ENCODE measurements around the gene SRGAP1.

SRGAP1 gene

DNA sequence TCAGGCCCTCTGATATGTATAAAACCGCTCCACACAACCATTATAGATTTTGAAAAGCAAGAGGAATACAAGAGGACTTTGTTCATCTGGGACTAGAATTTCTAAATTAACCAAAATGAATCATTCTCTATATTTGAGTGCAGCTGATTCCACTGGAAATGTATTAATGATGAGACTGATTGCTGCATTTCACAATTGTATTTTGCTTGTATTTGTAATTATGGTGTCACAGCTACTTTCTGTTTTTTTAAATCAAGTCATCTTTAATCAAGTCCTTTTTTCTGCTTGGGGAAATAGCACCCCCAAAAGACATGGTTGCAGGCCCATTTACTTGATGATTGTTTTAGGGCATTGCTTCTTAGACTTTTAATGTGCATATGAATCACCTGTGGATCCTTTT lies 215.2 kb downstream of the SRGAP1 start:
- Histone ChIP-seq H3K9me3 (ENCODE audit: insufficient read depth, low read length, severe bottlenecking) (no peaks in the 10 kb centered on the region), H3K27ac (ENCODE audit: low read length) (no peak overlapping the region), H3K36me3 (ENCODE audit: insufficient read depth, low read length) (no peaks in the 10 kb centered on the region), H3K4me2 (ENCODE audit: insufficient read depth, low read length) (no peak overlapping the region), H3K27me3 (ENCODE audit: insufficient read depth, low read length, poor library complexity) (peaks cover 11% of the 10 kb centered on the region), H3K9ac (ENCODE audit: low read depth, low read length) (no peak overlapping the region), H3K79me2 (ENCODE audit: insufficient read depth, low read length) (no peaks in the 10 kb centered on the region), H4K20me1 (ENCODE audit: insufficient read depth, low read length) (no peaks in the 10 kb centered on the region), H2AFZ (ENCODE audit: low read depth, low read length) (no peak overlapping the region), H3K4me1 (ENCODE audit: insufficient read depth, low read length) (no peaks in the 10 kb centered on the region), H3K4me3 (ENCODE audit: low read depth in 1 of 2, low read length in 2 of 2) (no peak overlapping the region)
- ATAC-seq (ENCODE audit: insufficient read depth, low read depth): no peak
- TF ChIP-seq, protein P1, sequence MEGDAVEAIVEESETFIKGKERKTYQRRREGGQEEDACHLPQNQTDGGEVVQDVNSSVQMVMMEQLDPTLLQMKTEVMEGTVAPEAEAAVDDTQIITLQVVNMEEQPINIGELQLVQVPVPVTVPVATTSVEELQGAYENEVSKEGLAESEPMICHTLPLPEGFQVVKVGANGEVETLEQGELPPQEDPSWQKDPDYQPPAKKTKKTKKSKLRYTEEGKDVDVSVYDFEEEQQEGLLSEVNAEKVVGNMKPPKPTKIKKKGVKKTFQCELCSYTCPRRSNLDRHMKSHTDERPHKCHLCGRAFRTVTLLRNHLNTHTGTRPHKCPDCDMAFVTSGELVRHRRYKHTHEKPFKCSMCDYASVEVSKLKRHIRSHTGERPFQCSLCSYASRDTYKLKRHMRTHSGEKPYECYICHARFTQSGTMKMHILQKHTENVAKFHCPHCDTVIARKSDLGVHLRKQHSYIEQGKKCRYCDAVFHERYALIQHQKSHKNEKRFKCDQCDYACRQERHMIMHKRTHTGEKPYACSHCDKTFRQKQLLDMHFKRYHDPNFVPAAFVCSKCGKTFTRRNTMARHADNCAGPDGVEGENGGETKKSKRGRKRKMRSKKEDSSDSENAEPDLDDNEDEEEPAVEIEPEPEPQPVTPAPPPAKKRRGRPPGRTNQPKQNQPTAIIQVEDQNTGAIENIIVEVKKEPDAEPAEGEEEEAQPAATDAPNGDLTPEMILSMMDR (IDR thresholded peaks at IDR 0.05; ENCODE audit: borderline replicate concordance, extremely low read depth, low read length, poor library complexity, severe bottlenecking): no peak
- no peak for TF ChIP-seq EZH2 (IDR thresholded peaks at IDR 0.05; ENCODE audit: borderline replicate concordance, low read depth, low read length, severe bottlenecking)
- DNase-seq: no peak

DNA sequence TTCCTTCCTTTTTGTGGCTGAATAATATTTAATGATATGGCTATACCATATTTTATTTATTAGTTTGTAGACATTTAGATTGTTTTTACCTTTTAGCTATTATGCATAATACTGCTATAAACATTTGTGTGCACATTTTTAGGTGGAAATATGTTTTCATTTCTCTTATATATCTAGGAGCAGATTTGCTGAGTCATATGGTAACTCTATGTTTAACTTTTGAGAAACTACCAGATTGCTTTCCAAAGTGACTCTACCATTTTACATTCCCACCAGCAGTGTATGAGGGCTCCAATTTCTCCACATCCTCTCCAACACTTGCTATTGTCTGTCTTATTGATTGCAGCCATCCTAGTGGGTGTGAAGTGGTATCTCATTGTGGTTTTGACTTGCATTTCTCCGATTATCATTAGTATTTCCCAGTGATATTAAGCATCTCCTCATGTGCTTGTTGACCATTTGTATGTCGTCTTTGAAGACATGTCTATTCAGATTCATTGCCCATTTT lies 217.4 kb downstream of the SRGAP1 start:
- Histone ChIP-seq H3K4me2 (ENCODE audit: insufficient read depth, low read length) (no peak overlapping the region), H3K4me1 (ENCODE audit: insufficient read depth, low read length) (no peaks in the 10 kb centered on the region), H3K9me3 (ENCODE audit: insufficient read depth, low read length, severe bottlenecking) (no peaks in the 10 kb centered on the region), H3K9ac (ENCODE audit: low read depth, low read length) (no peak overlapping the region), H3K36me3 (ENCODE audit: insufficient read depth, low read length) (no peaks in the 10 kb centered on the region), H2AFZ (ENCODE audit: low read depth, low read length) (no peak overlapping the region), H3K4me3 (ENCODE audit: low read depth in 1 of 2, low read length in 2 of 2) (no peak overlapping the region), H3K27me3 (ENCODE audit: insufficient read depth, low read length, poor library complexity) (peaks cover 8% of the 10 kb centered on the region), H3K79me2 (ENCODE audit: insufficient read depth, low read length) (no peaks in the 10 kb centered on the region), H4K20me1 (ENCODE audit: insufficient read depth, low read length) (no peaks in the 10 kb centered on the region), H3K27ac (ENCODE audit: low read length) (no peak overlapping the region)
- TF ChIP-seq, protein P1 (IDR thresholded peaks at IDR 0.05; ENCODE audit: borderline replicate concordance, extremely low read depth, low read length, poor library complexity, severe bottlenecking): no peak
- no peak for TF ChIP-seq EZH2 (IDR thresholded peaks at IDR 0.05; ENCODE audit: borderline replicate concordance, low read depth, low read length, severe bottlenecking)
- ATAC-seq (ENCODE audit: insufficient read depth, low read depth): no peak
- no peak for DNase-seq

DNA sequence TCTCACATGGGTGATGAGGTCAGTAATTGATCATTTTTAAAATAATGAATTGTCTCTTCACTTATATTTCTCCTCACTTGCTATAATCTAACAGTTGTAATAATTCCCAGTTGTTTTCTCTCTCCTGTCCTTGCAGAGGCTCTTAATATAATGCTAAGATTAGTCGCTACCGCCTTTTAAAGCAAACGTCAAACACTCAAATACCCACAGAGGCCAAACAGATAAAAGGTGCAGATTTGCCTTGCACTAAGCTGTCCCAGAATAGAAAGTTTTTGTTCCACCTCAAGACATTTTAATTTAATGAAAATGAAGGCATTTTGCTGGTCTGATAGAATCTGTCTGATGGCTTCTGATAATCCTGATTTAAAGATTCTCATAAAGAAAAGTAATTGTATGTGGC lies 218.6 kb downstream of the SRGAP1 start:
- H2AFZ ChIP-seq (ENCODE audit: low read depth, low read length): no peak overlapping the region
- ATAC-seq (ENCODE audit: insufficient read depth, low read depth) (no peak), DNase-seq (no peak)
- H3K4me1 ChIP-seq (ENCODE audit: insufficient read depth, low read length): no peaks in the 10 kb centered on the region
- no peaks in the 10 kb centered on the region for H3K9me3 ChIP-seq (ENCODE audit: insufficient read depth, low read length, severe bottlenecking)
- H3K9ac ChIP-seq (ENCODE audit: low read depth, low read length): no peak overlapping the region
- H3K4me3 ChIP-seq (ENCODE audit: low read depth in 1 of 2, low read length in 2 of 2): no peak overlapping the region
- H3K79me2 ChIP-seq (ENCODE audit: insufficient read depth, low read length): no peaks in the 10 kb centered on the region
- peaks cover 6% of the 10 kb centered on the region for H3K27me3 ChIP-seq (ENCODE audit: insufficient read depth, low read length, poor library complexity)
- no peak overlapping the region for H3K27ac ChIP-seq (ENCODE audit: low read length)
- H4K20me1 ChIP-seq (ENCODE audit: insufficient read depth, low read length): no peaks in the 10 kb centered on the region
- no peak overlapping the region for H3K4me2 ChIP-seq (ENCODE audit: insufficient read depth, low read length)
- TF ChIP-seq, protein P1 (IDR thresholded peaks at IDR 0.05; ENCODE audit: borderline replicate concordance, extremely low read depth, low read length, poor library complexity, severe bottlenecking): no peak
- no peak for TF ChIP-seq EZH2 (IDR thresholded peaks at IDR 0.05; ENCODE audit: borderline replicate concordance, low read depth, low read length, severe bottlenecking)
- no peaks in the 10 kb centered on the region for H3K36me3 ChIP-seq (ENCODE audit: insufficient read depth, low read length)

DNA sequence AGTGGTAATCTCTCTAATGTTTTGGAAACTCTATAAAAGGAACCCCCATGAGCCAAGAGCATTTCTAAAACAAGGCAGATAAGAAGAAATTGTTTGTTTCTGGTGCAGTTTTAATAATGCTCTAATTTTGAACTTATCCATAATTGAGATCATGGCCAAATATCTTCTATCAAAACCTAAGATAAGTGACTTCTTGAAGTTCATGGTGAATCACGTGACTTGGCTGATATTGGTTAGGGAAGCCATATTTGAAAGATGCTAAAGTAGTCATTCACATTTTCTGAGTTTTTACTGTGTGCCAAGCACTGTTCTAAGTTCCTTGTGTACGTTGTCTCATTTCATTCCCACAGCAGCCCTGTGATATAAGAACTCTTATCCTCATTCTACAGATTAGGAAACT lies 219.7 kb downstream of the SRGAP1 start:
- no peaks in the 10 kb centered on the region for H3K79me2 ChIP-seq (ENCODE audit: insufficient read depth, low read length)
- H3K4me3 ChIP-seq (ENCODE audit: low read depth in 1 of 2, low read length in 2 of 2): no peak overlapping the region
- H3K27me3 ChIP-seq (ENCODE audit: insufficient read depth, low read length, poor library complexity): peaks cover 3% of the 10 kb centered on the region
- H2AFZ ChIP-seq (ENCODE audit: low read depth, low read length): no peak overlapping the region
- H3K4me1 ChIP-seq (ENCODE audit: insufficient read depth, low read length): no peaks in the 10 kb centered on the region
- H3K9ac ChIP-seq (ENCODE audit: low read depth, low read length): no peak overlapping the region
- H3K4me2 ChIP-seq (ENCODE audit: insufficient read depth, low read length): no peak overlapping the region
- no peaks in the 10 kb centered on the region for H4K20me1 ChIP-seq (ENCODE audit: insufficient read depth, low read length)
- no peak for TF ChIP-seq EZH2 (IDR thresholded peaks at IDR 0.05; ENCODE audit: borderline replicate concordance, low read depth, low read length, severe bottlenecking)
- TF ChIP-seq, protein P1 (IDR thresholded peaks at IDR 0.05; ENCODE audit: borderline replicate concordance, extremely low read depth, low read length, poor library complexity, severe bottlenecking): no peak
- ATAC-seq (ENCODE audit: insufficient read depth, low read depth) (no peak), DNase-seq (no peak)
- H3K36me3 ChIP-seq (ENCODE audit: insufficient read depth, low read length): no peaks in the 10 kb centered on the region
- no peaks in the 10 kb centered on the region for H3K9me3 ChIP-seq (ENCODE audit: insufficient read depth, low read length, severe bottlenecking)
- no peak overlapping the region for H3K27ac ChIP-seq (ENCODE audit: low read length)

All from DND-41 (cell line).